HEK293T (cell line): ENCODE measurements around the gene HRC.

ENCODE experiments used
- BHLHE40 ChIP-seq: fragments of 450-650 bp; IDR thresholded peaks from 2 replicates; pipeline ENCODE4 v1.6.1; 2016; ENCODE audit warnings: mild to moderate bottlenecking, moderate library complexity, borderline replicate concordance
- FOXA1 ChIP-seq: fragments of 450-650 bp; IDR thresholded peaks from 2 replicates; pipeline ENCODE4 v1.6.1; 2016; ENCODE audit warnings: mild to moderate bottlenecking
- FOXM1 ChIP-seq: fragments of 450-650 bp; IDR thresholded peaks from 2 replicates; pipeline ENCODE4 v1.6.1; 2017; ENCODE audit warnings: mild to moderate bottlenecking, borderline replicate concordance
- HDGF ChIP-seq: fragments of 450-650 bp; IDR thresholded peaks from 2 replicates; pipeline ENCODE4 v1.6.1; 2017; ENCODE audit warnings: antibody characterized with exemption, borderline replicate concordance
- L3MBTL2 ChIP-seq: fragments of 450-650 bp; conservative IDR thresholded peaks from 2 replicates; pipeline ENCODE4 v1.6.1; 2016; ENCODE audit warnings: mild to moderate bottlenecking
- SUZ12 ChIP-seq: fragments of 450-650 bp; IDR thresholded peaks from 2 replicates; pipeline ENCODE4 v1.6.1; 2016; ENCODE audit warnings: mild to moderate bottlenecking
- TARDBP ChIP-seq: fragments of 450-650 bp; IDR thresholded peaks from 2 replicates; pipeline ENCODE4 v1.6.1; 2016
- TF ChIP-seq, protein P1 (sequence below): fragments of 450-650 bp; IDR thresholded peaks from 2 replicates; pipeline ENCODE4 v1.6.1; 2016

DNA sequence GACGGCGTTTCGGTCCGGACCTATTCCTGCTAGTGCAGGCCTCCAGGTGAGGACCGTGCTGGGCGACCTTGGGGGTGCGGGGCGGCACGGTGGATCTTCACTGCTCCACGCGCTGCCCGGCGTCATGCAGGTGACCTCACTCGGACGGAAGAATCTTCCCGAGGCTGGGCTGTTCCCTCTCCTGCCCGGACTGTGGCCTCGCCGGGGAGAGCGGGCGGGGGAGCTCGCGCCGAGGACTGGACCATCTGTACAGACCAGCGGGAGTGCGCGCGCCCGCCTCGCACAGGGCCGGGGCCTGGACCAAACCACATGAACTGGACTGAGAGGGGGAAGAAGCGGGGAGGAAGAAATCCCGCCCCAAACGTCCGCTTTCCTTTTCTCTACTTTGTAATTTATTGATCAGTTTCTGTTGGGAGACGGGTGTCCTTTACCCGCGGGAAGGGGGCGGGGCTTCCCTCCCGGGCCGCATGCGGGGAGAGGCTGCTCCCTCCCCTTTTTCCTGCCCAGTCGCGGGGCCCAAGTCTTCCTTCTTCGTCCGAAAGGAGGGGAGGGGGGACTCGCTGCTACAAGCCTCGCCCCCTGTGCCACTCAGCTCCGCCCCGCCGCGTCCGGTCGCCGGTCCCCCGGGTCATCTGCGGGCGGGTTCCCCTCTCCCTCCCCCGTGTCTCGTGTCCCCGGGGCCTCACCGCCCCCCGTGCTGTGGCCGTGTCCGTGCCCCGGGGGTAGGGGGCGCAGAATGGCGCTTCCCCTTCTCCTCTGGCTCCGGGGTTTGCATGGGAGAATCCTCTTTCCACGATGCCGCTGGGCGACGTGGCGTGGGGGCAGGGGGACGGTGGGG lies 4.9 kb downstream of the HRC start:
- TF ChIP-seq HDGF: no peak
- TF ChIP-seq SUZ12: no peak
- TF ChIP-seq FOXA1: no peak
- peak; percentile 79 for TF ChIP-seq BHLHE40
- TF ChIP-seq, protein P1, sequence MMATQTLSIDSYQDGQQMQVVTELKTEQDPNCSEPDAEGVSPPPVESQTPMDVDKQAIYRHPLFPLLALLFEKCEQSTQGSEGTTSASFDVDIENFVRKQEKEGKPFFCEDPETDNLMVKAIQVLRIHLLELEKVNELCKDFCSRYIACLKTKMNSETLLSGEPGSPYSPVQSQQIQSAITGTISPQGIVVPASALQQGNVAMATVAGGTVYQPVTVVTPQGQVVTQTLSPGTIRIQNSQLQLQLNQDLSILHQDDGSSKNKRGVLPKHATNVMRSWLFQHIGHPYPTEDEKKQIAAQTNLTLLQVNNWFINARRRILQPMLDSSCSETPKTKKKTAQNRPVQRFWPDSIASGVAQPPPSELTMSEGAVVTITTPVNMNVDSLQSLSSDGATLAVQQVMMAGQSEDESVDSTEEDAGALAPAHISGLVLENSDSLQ: peak; percentile 92
- no peak for TF ChIP-seq TARDBP
- peak; percentile 81; the same call in 1 of the 2 replicates for TF ChIP-seq FOXM1
- TF ChIP-seq L3MBTL2: peak; percentile 48; the same call in 1 of the 2 replicates
